A673 (cell line): ENCODE data around the gene DCHS1.

Experiments
- EZH2 ChIP-seq: fragments of 200-600 bp; sonication (generic); IDR thresholded peaks from 2 replicates; pipeline ENCODE4 v1.6.1; 2017; ENCODE audit warnings: borderline replicate concordance, low read depth, mild to moderate bottlenecking, mixed read lengths, antibody characterized with exemption, low read length; ENCODE audit not compliant: poor library complexity, severe bottlenecking
- TF ChIP-seq, protein P1 (sequence below): fragments of 300-800, 200-600 bp; sonication (generic); conservative IDR thresholded peaks from 2 replicates; pipeline ENCODE4 v1.5.1; 2017; ENCODE audit warnings: low read depth, mild to moderate bottlenecking, antibody characterized with exemption, low read length, moderate library complexity, mixed read lengths

DNA sequence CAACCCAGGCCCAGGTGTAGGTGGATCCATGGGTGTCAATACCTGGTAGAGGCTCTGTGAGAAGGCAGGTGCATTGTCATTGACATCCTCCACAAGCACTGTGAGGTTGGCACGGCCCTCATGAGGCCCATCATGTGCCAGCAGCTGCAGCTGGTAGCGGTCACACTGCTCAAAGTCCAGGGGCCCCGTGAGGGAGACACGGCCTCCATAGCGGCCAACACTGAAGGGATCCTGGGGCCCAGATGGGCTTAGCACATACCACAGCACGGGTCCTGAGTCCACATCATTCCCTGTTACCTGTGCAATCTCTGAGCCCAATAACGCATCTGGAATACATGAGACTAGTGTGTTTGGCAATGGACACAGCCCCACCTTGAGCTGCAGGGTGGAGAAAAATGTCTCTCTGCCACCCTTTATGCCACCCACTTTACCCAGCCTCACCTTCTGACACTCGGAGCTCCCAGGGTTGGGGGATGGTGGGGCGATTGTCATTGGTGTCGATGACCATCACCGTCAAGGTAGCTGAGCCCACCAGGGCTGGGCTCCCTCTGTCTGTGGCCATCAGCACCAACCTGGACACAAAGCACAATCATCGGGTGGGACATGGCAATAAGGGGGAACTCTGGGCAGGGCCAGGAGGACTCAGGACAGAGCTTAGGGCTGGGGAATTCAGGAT, 30.3 kb downstream of the DCHS1 start:
- TF ChIP-seq, protein P1, sequence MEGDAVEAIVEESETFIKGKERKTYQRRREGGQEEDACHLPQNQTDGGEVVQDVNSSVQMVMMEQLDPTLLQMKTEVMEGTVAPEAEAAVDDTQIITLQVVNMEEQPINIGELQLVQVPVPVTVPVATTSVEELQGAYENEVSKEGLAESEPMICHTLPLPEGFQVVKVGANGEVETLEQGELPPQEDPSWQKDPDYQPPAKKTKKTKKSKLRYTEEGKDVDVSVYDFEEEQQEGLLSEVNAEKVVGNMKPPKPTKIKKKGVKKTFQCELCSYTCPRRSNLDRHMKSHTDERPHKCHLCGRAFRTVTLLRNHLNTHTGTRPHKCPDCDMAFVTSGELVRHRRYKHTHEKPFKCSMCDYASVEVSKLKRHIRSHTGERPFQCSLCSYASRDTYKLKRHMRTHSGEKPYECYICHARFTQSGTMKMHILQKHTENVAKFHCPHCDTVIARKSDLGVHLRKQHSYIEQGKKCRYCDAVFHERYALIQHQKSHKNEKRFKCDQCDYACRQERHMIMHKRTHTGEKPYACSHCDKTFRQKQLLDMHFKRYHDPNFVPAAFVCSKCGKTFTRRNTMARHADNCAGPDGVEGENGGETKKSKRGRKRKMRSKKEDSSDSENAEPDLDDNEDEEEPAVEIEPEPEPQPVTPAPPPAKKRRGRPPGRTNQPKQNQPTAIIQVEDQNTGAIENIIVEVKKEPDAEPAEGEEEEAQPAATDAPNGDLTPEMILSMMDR = no peak
- TF ChIP-seq EZH2 = no peak
